SK-N-SH treated with all-trans-retinoic acid at 6 μM for 48 hours (cell line): ENCODE measurements around the gene NANP.

Experiments
- ATAC-seq: fragments of 200-7000 bp; cut with Tn5 transposase; 3 replicates; pipeline ENCODE4 v1.9.1; 2020; ENCODE audit warnings: mild to moderate bottlenecking, moderate library complexity
- ARNTL ChIP-seq: fragments of 450-650 bp; formaldehyde crosslinking; IDR thresholded peaks from 2 replicates; pipeline ENCODE4 v1.5.0; 2020; ENCODE audit warnings: low read depth, mild to moderate bottlenecking, moderate library complexity, borderline replicate concordance
- BACH2 ChIP-seq: fragments of 250-450 bp; sonication (Bioruptor Pico); IDR thresholded peaks from 2 replicates; pipeline ENCODE4 v1.9.0; 2021; ENCODE audit warnings: mild to moderate bottlenecking, borderline replicate concordance
- CSDC2 ChIP-seq: fragments of 250-450 bp; sonication (Bioruptor Pico); IDR thresholded peaks from 2 replicates; pipeline ENCODE4 v1.5.0; 2020; ENCODE audit warnings: mild to moderate bottlenecking, moderate library complexity
- ESRRG ChIP-seq: fragments of 250-450 bp; sonication (Bioruptor Pico); IDR thresholded peaks from 2 replicates; pipeline ENCODE4 v1.6.1; 2021; ENCODE audit warnings: mild to moderate bottlenecking
- GLIS3 ChIP-seq: fragments of 250-450 bp; sonication (Bioruptor Pico); IDR thresholded peaks from 2 replicates; pipeline ENCODE4 v1.5.0; 2020; ENCODE audit warnings: mild to moderate bottlenecking, moderate library complexity
- ISL1 ChIP-seq: fragments of 250-450 bp; sonication (Bioruptor Pico); IDR thresholded peaks from 2 replicates; pipeline ENCODE4 v2.1.2; 2022; ENCODE audit warnings: mild to moderate bottlenecking, moderate library complexity
- OSR1 ChIP-seq: fragments of 250-450 bp; sonication (Bioruptor Pico); IDR thresholded peaks from 2 replicates; pipeline ENCODE4 v1.8.0; 2022; ENCODE audit warnings: moderate library complexity, mild to moderate bottlenecking, inconsistent platforms
- POU6F1 ChIP-seq: fragments of 250-450 bp; sonication (Bioruptor Pico); IDR thresholded peaks from 2 replicates; pipeline ENCODE4 v1.8.0; 2021; ENCODE audit warnings: low read depth, mild to moderate bottlenecking, moderate library complexity, borderline replicate concordance
- PPARA ChIP-seq: fragments of 250-450 bp; sonication (Bioruptor Pico); IDR thresholded peaks from 2 replicates; pipeline ENCODE4 v1.5.0; 2020; ENCODE audit warnings: mild to moderate bottlenecking, borderline replicate concordance
- RARB ChIP-seq: fragments of 250-450 bp; sonication (Bioruptor Pico); IDR thresholded peaks from 2 replicates; pipeline ENCODE4 v1.8.0; 2021; ENCODE audit warnings: mild to moderate bottlenecking, moderate library complexity
- SNAI2 ChIP-seq: fragments of 250-450 bp; sonication (Bioruptor Pico); IDR thresholded peaks from 2 replicates; pipeline ENCODE4 v1.5.0; 2020; ENCODE audit warnings: mild to moderate bottlenecking, moderate library complexity
- TCF4 ChIP-seq: fragments of 250-450 bp; sonication (Bioruptor Pico); IDR thresholded peaks from 2 replicates; pipeline ENCODE4 v1.8.0; 2021; ENCODE audit warnings: mild to moderate bottlenecking, moderate library complexity, borderline replicate concordance
- TOX ChIP-seq: fragments of 250-450 bp; sonication (Bioruptor Pico); IDR thresholded peaks from 2 replicates; pipeline ENCODE4 v1.8.0; 2021; ENCODE audit warnings: mild to moderate bottlenecking, moderate library complexity, borderline replicate concordance
- ZC3H10 ChIP-seq: fragments of 250-450 bp; sonication (Bioruptor Pico); IDR thresholded peaks from 2 replicates; pipeline ENCODE4 v1.5.1; 2021; ENCODE audit warnings: mild to moderate bottlenecking, moderate library complexity
- ZFP30 ChIP-seq: fragments of 450-650 bp; formaldehyde crosslinking; IDR thresholded peaks from 2 replicates; pipeline ENCODE4 v1.5.0; 2022; ENCODE audit warnings: mild to moderate bottlenecking, moderate library complexity
- ZNF565 ChIP-seq: fragments of 450-650 bp; formaldehyde crosslinking; conservative IDR thresholded peaks from 2 replicates; pipeline ENCODE4 v1.5.0; 2020; ENCODE audit warnings: low read depth, mild to moderate bottlenecking, moderate library complexity
- ZNF8 ChIP-seq: fragments of 450-650 bp; formaldehyde crosslinking; IDR thresholded peaks from 2 replicates; pipeline ENCODE4 v1.5.0; 2020; ENCODE audit warnings: mild to moderate bottlenecking, moderate library complexity
- TF ChIP-seq, protein P1 (sequence below): fragments of 250-450 bp; sonication (Bioruptor Pico); IDR thresholded peaks from 2 replicates; pipeline ENCODE4 v1.5.1; 2021; ENCODE audit warnings: mild to moderate bottlenecking, moderate library complexity
- TF ChIP-seq, protein P2 (sequence below): fragments of 250-450 bp; sonication (Bioruptor Pico); IDR thresholded peaks from 2 replicates; pipeline ENCODE4 v1.8.0; 2020; ENCODE audit warnings: mild to moderate bottlenecking, moderate library complexity, borderline replicate concordance
- TF ChIP-seq, protein P3 (sequence below): fragments of 250-450 bp; sonication (Bioruptor Pico); IDR thresholded peaks from 2 replicates; pipeline ENCODE4 v1.5.1; 2020; ENCODE audit warnings: low read depth, mild to moderate bottlenecking, moderate library complexity

NANP gene

DNA sequence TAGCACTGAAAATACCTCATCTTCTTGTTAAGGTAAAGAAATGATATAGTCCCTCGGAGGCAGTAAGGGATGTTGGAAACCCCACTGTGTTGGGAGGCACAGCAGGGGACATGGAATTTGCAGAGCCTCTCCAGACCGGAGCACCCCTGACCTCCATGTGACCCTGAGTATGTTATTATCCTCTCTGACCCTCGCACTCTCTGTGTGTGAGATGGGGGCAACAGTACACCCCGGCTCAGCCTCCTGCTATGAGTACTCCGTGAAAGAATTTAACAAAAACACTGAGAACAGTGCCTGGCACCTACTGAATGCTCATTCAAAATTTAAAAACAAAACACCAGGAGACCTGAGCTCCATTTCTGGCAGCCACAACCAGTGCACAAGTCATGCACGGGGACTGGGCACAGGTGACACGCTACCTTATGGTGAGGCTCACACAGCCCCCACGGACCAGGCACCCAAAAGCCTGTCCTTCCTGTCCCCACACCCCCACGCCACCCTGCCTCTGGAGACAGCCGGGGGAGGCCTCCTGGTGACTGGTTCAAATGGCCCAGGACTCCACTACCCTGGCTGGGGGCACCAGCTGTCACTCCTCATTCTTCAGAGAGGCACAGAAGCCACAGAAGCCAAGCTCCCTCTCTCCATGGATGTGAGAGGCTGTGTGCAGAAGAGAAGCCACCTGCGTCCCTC lies 44.6 kb downstream of the NANP start:
- no peak for ATAC-seq
- no peak for TF ChIP-seq OSR1
- TF ChIP-seq POU6F1 (CRISPR knock-in tag): no peak
- TF ChIP-seq, protein P1, sequence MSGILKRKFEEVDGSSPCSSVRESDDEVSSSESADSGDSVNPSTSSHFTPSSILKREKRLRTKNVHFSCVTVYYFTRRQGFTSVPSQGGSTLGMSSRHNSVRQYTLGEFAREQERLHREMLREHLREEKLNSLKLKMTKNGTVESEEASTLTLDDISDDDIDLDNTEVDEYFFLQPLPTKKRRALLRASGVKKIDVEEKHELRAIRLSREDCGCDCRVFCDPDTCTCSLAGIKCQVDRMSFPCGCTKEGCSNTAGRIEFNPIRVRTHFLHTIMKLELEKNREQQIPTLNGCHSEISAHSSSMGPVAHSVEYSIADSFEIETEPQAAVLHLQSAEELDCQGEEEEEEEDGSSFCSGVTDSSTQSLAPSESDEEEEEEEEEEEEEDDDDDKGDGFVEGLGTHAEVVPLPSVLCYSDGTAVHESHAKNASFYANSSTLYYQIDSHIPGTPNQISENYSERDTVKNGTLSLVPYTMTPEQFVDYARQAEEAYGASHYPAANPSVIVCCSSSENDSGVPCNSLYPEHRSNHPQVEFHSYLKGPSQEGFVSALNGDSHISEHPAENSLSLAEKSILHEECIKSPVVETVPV: no peak
- no peak for TF ChIP-seq TOX (CRISPR knock-in tag)
- no peak for TF ChIP-seq ZC3H10 (CRISPR knock-in tag)
- TF ChIP-seq ZNF8 (CRISPR knock-in tag): no peak
- TF ChIP-seq ZNF565 (CRISPR knock-in tag): no peak
- TF ChIP-seq PPARA: no peak
- TF ChIP-seq TCF4 (CRISPR knock-in tag): no peak
- TF ChIP-seq ARNTL (CRISPR knock-in tag): no peak
- TF ChIP-seq RARB (CRISPR knock-in tag): no peak
- no peak for TF ChIP-seq ESRRG (CRISPR knock-in tag)
- TF ChIP-seq, protein P2, sequence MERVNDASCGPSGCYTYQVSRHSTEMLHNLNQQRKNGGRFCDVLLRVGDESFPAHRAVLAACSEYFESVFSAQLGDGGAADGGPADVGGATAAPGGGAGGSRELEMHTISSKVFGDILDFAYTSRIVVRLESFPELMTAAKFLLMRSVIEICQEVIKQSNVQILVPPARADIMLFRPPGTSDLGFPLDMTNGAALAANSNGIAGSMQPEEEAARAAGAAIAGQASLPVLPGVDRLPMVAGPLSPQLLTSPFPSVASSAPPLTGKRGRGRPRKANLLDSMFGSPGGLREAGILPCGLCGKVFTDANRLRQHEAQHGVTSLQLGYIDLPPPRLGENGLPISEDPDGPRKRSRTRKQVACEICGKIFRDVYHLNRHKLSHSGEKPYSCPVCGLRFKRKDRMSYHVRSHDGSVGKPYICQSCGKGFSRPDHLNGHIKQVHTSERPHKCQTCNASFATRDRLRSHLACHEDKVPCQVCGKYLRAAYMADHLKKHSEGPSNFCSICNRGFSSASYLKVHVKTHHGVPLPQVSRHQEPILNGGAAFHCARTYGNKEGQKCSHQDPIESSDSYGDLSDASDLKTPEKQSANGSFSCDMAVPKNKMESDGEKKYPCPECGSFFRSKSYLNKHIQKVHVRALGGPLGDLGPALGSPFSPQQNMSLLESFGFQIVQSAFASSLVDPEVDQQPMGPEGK (CRISPR knock-in tag): no peak
- TF ChIP-seq ZFP30: no peak
- TF ChIP-seq CSDC2 (CRISPR knock-in tag): no peak
- no peak for TF ChIP-seq ISL1

DNA sequence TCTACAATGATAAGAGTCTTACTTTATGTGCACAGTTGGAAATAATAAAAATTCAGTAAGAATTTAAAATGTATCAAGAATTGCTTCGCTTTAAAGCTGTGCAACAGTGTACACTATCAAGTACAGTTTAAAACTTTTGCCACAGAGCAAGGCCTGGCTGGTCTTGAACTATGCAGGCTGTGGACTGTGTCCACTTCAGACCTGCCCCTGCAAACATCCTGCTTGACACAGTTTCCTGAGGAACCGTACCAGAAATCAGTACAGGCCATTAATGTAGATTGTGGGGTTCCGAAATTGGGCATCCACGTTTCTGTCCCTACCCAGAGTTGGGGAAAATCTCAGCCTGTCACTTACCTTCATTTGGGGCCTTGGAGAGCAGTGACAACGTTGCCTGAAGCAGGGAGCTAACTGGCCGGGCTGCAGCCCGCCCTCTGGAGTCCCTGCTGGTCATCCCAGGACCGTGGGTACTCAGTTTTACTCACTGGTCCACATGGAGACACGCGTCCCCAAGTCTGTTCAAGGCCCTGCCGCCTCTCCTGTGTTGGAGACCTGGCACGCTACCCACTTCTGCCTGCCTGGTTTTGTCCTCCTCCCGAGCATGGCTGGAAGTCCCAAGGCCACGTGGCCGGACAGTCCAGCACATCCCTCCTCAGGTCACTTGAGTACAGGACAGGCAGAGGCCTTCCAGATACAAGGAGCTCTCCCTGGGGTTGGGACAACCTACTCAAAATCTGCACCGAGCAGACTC lies 46.9 kb downstream of the NANP start:
- TF ChIP-seq ZFP30 (no peak), GLIS3 (CRISPR knock-in tag) (no peak), PPARA (no peak), BACH2 (CRISPR knock-in tag) (no peak), TOX (CRISPR knock-in tag) (no peak), SNAI2 (CRISPR knock-in tag) (no peak), CSDC2 (CRISPR knock-in tag) (no peak), ZNF8 (CRISPR knock-in tag) (no peak), OSR1 (no peak), ZNF565 (CRISPR knock-in tag) (no peak), ESRRG (CRISPR knock-in tag) (no peak), ARNTL (CRISPR knock-in tag) (no peak), POU6F1 (CRISPR knock-in tag) (no peak), ISL1 (no peak), RARB (CRISPR knock-in tag) (no peak)
- TF ChIP-seq, protein P1: no peak
- TF ChIP-seq, protein P2 (CRISPR knock-in tag): no peak
- TF ChIP-seq, protein P3, sequence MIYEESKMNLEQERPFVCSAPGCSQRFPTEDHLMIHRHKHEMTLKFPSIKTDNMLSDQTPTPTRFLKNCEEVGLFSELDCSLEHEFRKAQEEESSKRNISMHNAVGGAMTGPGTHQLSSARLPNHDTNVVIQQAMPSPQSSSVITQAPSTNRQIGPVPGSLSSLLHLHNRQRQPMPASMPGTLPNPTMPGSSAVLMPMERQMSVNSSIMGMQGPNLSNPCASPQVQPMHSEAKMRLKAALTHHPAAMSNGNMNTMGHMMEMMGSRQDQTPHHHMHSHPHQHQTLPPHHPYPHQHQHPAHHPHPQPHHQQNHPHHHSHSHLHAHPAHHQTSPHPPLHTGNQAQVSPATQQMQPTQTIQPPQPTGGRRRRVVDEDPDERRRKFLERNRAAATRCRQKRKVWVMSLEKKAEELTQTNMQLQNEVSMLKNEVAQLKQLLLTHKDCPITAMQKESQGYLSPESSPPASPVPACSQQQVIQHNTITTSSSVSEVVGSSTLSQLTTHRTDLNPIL (CRISPR knock-in tag): no peak
- TF ChIP-seq, all 23 proteins: peak for 0
- ATAC-seq: no peak
